GM23338 (cell line): ENCODE data around the gene FAM20C. TPM values are rescaled to one million over a fixed set of nuclear protein-coding genes. Genes with fewer than 3 reads are reported as not detected.

ENCODE experiments used
- ATAC-seq: fragments of 200-7000 bp; cut with Tn5 transposase; 3 replicates; pipeline ENCODE4 v1.9.1; 2020
- DNase-seq: peaks from one replicate; pipeline ENCODE4 v3.0.0-alpha.2; 2015; ENCODE audit warnings: low spot score
- H2AFZ ChIP-seq: fragments of 200-600 bp; sonication (generic); 2 replicates; pipeline ENCODE4 v1.8.0; 2016; ENCODE audit warnings: antibody characterized with exemption, mild to moderate bottlenecking, moderate library complexity
- H3F3A ChIP-seq: fragments of 200-600 bp; sonication (generic); replicated peaks from 2 replicates; pipeline ENCODE4 v1.8.0; 2017; ENCODE audit warnings: antibody characterized with exemption, mixed run types, low read depth
- H3K27ac ChIP-seq: fragments of 200-600 bp; sonication (generic); 2 replicates; pipeline ENCODE4 v1.6.1; 2016; ENCODE audit warnings: low read depth
- H3K27me3 ChIP-seq: fragments of 200-600 bp; sonication (generic); 2 replicates; pipeline ENCODE4 v1.8.0; 2016; ENCODE audit warnings: mild to moderate bottlenecking, mixed run types, moderate library complexity; ENCODE audit not compliant: insufficient read depth
- H3K36me3 ChIP-seq: fragments of 200-600 bp; sonication (generic); 2 replicates; pipeline ENCODE4 v1.8.0; 2016; ENCODE audit warnings: mild to moderate bottlenecking; ENCODE audit not compliant: insufficient read depth
- H3K4me1 ChIP-seq: fragments of 200-600 bp; sonication (generic); 2 replicates; pipeline ENCODE4 v1.8.0; 2016; ENCODE audit warnings: mild to moderate bottlenecking, moderate library complexity; ENCODE audit not compliant: insufficient read depth
- H3K4me2 ChIP-seq: fragments of 200-600 bp; sonication (generic); 2 replicates; pipeline ENCODE4 v1.7.1; 2017; ENCODE audit warnings: mixed run types
- H3K4me3 ChIP-seq: fragments of 200-600 bp; sonication (generic); 2 replicates; pipeline ENCODE4 v1.6.1; 2016; ENCODE audit warnings: mixed run types
- H3K79me2 ChIP-seq: fragments of 200-600 bp; sonication (generic); replicated peaks from 2 replicates; pipeline ENCODE4 v1.8.0; 2017; ENCODE audit warnings: mild to moderate bottlenecking; ENCODE audit not compliant: insufficient read depth
- H3K9me2 ChIP-seq: fragments of 200-600 bp; sonication (generic); 2 replicates; pipeline ENCODE4 v1.8.0; 2017; ENCODE audit not compliant: insufficient read depth
- H4K20me1 ChIP-seq: fragments of 200-600 bp; sonication (generic); replicated peaks from 2 replicates; pipeline ENCODE4 v1.8.0; 2017; ENCODE audit warnings: mild to moderate bottlenecking; ENCODE audit not compliant: insufficient read depth
- H3K27ac Mint-ChIP-seq: 2 replicates; pipeline ENCODE4 v1.8.0; 2020; ENCODE audit warnings: inconsistent platforms, mild to moderate bottlenecking, moderate library complexity, mixed read lengths
- H3K27me3 Mint-ChIP-seq: 3 replicates; pipeline ENCODE4 v1.8.0; 2022; ENCODE audit warnings: low read depth, mild to moderate bottlenecking, moderate library complexity, mixed read lengths, inconsistent platforms; ENCODE audit not compliant: insufficient read depth, poor library complexity
- H3K36me3 Mint-ChIP-seq: 3 replicates; pipeline ENCODE4 v1.8.0; 2021; ENCODE audit warnings: low read depth, mild to moderate bottlenecking, inconsistent platforms, moderate library complexity, mixed read lengths
- H3K4me1 Mint-ChIP-seq: 3 replicates; pipeline ENCODE4 v1.8.0; 2020; ENCODE audit warnings: mild to moderate bottlenecking, inconsistent platforms, mixed read lengths
- H3K4me3 Mint-ChIP-seq: 3 replicates; pipeline ENCODE4 v1.8.0; 2021; ENCODE audit warnings: moderate library complexity, mild to moderate bottlenecking, inconsistent platforms, mixed read lengths
- H3K9me3 Mint-ChIP-seq: 3 replicates; pipeline ENCODE4 v1.8.0; 2020; ENCODE audit warnings: moderate library complexity, mild to moderate bottlenecking, inconsistent platforms, mixed read lengths
- CTCF ChIP-seq, 2 experiments: fragments of 200-600 bp in 1 of 2; sonication (generic) in 1 of 2; conservative IDR thresholded peaks; 2 replicates each; pipeline versions ENCODE4 v1.5.1 to v1.6.1; 2016 to 2017; ENCODE audit warnings: antibody characterized with exemption in 2 of 2, low read depth in 2 of 2, mild to moderate bottlenecking in 2 of 2, moderate library complexity in 1 of 2
- ETS1 ChIP-seq: IDR thresholded peaks from 2 replicates; pipeline ENCODE4 v1.6.1; 2016; ENCODE audit warnings: antibody characterized with exemption
- EZH2phosphoT487 ChIP-seq: fragments of 200-600 bp; sonication (generic); IDR thresholded peaks from one replicate; pipeline ENCODE4 v1.8.1; 2018; ENCODE audit warnings: antibody characterized with exemption; ENCODE audit not compliant: unreplicated experiment
- NANOG ChIP-seq: IDR thresholded peaks from 2 replicates; pipeline ENCODE4 v1.6.1; 2016; ENCODE audit warnings: antibody characterized with exemption, borderline replicate concordance
- REST ChIP-seq: IDR thresholded peaks from one replicate; pipeline ENCODE4 v1.6.1; 2018; ENCODE audit warnings: antibody characterized with exemption; ENCODE audit not compliant: unreplicated experiment
- STAT1 ChIP-seq: IDR thresholded peaks from one replicate; pipeline ENCODE4 v1.6.1; 2016; ENCODE audit warnings: antibody characterized with exemption; ENCODE audit not compliant: unreplicated experiment
- ZNF114 ChIP-seq: fragments of 250-450 bp; sonication (Bioruptor Pico); IDR thresholded peaks from 2 replicates; pipeline ENCODE4 v1.5.0; 2020; ENCODE audit warnings: mild to moderate bottlenecking, moderate library complexity
- ZNF331 ChIP-seq: fragments of 250-450 bp; sonication (Bioruptor Pico); IDR thresholded peaks from 2 replicates; pipeline ENCODE4 v1.5.0; 2020; ENCODE audit warnings: low read depth, mild to moderate bottlenecking, moderate library complexity
- ZNF462 ChIP-seq: fragments of 250-450 bp; sonication (Bioruptor Pico); IDR thresholded peaks from 2 replicates; pipeline ENCODE4 v1.5.0; 2020; ENCODE audit warnings: mild to moderate bottlenecking, moderate library complexity
- polyA plus RNA-seq: library from polyadenylated mRNA; unstranded; fragments of >200 nt; fragmentation: Nextera tagmentation; extraction: Ambion mirVana; gene quantifications from 2 replicates; pipeline ENCODE4 v1.2.1, GENCODE V29; 2016
- total RNA-seq: library from RNA; depleted of rRNA; stranded (reverse); fragments of >200 nt; shearing (Covaris generic); gene quantifications from 2 replicates; pipeline ENCODE4 v1.2.3, GENCODE V29; 2014

The FAM20C gene
- total and polyA plus RNA-seq, 2 experiments from 2014 or later, result 7.6 to 24.8 TPM

- Histone ChIP-seq H3F3A (peaks cover 7% of the 10 kb centered on the region; the same call in 1 of the 2 replicates), H3K79me2 (no peaks in the 10 kb centered on the region), H2AFZ (no peak overlapping the region), H3K4me3 (no peak overlapping the region), H4K20me1 (no peaks in the 10 kb centered on the region), H3K4me2 (no peak overlapping the region), H3K36me3 (peaks cover 10% of the 10 kb centered on the region; the same call in 1 of the 2 replicates), H3K9me2 (no peaks in the 10 kb centered on the region), H3K4me1 (no peaks in the 10 kb centered on the region), H3K27ac (no peak overlapping the region), H3K27me3 (no peaks in the 10 kb centered on the region)
- no peaks in the 10 kb centered on the region; the same call in 2 of the 3 replicates for H3K4me1 Mint-ChIP-seq
- no peak for DNase-seq
- H3K4me3 Mint-ChIP-seq, result no peak overlapping the region
- peaks cover 86% of the 10 kb centered on the region for H3K9me3 Mint-ChIP-seq
- H3K27me3 Mint-ChIP-seq, result peaks cover 48% of the 10 kb centered on the region
- H3K36me3 Mint-ChIP-seq, result peaks cover 87% of the 10 kb centered on the region
- ATAC-seq, result no peak
- H3K27ac Mint-ChIP-seq, result no peak overlapping the region
- TF ChIP-seq ZNF331 (no peak), ETS1 (no peak), ZNF114 (CRISPR knock-in tag) (no peak), STAT1 (no peak), REST (no peak), NANOG (no peak), CTCF (conservative IDR thresholded peaks at IDR 0.05; ENCODE audit: low read depth in 2 of 2) (no peak), EZH2phosphoT487 (no peak), ZNF462 (CRISPR knock-in tag) (no peak)
These were observed 68.3 kb downstream of the FAM20C start for GRCh38 chr7:260441-261281.
